DLD1 (cell line): ENCODE results near the gene CAMTA1.

ENCODE experiments used
- in situ Hi-C: cut with HindIII; loops from 2 replicates; pipeline ENCODE4 v1.10.0; 2017; ENCODE audit warnings: low sequenced_read_pairs

The CAMTA1 gene

GRCh38 chr1:7629465-7630195 is 844.4 kb downstream of the CAMTA1 start:
- in situ Hi-C loops = no loop called here

- in situ Hi-C loops = no loop called here
These were observed 845.1 kb downstream of the CAMTA1 start for GRCh38 chr1:7630378-7630777.

- in situ Hi-C loops = no loop called here
These were observed 846.9 kb downstream of the CAMTA1 start for GRCh38 chr1:7632176-7632575.

GRCh38 chr1:7632681-7633080 is 847.4 kb downstream of the CAMTA1 start:
- in situ Hi-C loops = no loop called here

DNA sequence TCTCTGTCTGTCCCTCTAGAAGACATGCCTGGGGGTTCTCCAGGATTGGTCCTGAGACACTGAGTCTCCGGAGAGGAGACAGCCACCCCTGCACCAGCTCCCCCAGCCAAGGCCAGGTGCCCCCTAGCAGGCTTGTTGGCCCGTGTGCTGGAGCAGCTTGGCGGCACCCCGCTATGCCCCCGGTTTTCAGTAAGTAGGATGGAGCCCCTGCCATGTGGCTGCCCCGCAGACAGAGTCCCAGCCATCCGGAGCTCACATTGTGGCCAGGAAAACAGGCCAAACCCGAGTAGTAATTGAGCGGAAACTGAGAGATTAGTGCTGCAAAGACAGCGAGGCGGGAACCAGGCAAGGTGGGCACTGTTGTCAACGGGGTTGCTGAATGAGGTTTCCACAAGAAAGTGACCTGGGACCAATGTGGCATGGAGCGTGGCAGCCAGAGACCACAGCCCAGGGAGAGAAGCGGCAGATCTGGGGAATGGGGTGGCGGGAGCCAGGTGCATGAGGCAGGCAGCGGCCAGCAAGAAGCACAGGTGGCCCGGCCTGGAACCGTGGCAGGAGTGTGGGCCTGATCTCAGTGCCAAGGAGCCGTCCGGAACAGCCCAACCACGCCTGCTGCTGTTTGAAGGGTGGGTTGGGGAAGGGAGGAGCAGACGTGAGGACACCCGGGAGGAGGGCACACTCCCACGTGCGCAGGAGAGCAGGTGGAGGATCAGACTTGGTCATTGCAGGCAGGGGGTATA is 848.4 kb downstream of the CAMTA1 start:
- in situ Hi-C loops = no loop called here

DNA sequence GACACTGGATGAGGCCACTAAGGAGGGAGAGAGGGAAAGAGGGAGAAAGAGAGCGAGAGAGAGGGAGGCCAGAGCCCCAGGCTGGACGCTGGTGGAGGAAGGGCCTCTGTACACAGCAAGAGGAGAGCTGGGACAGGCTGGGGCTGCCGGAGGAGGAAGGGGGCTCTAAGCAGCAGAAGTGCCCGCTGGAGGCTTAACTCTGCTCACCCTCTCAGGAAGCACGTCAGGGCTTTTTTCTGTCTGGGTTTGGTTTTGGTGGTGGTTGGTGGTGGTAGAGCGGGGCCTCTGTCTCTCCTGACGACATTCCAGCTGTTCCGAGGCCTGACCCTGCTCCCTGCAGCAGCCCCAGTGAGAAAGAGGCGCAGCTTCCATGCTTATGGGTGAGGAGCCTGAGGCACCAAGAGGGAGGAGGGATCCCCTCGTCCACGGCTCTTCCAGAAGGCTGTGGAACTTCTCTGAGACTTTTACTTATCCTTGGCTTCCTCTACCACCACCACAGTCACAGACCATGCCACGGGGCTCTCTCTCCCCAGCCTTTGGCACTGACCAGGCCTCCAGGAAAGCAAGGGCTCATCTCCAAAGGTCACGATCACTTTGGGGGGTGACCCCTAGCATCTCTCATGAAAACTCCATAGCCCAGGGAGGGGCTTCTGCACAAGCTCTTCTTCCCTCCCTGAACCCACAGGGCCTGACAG is 849.4 kb downstream of the CAMTA1 start:
- in situ Hi-C loops = no loop called here

GRCh38 chr1:7636795-7637526 is 851.7 kb downstream of the CAMTA1 start:
- in situ Hi-C loops = no loop called here

DNA sequence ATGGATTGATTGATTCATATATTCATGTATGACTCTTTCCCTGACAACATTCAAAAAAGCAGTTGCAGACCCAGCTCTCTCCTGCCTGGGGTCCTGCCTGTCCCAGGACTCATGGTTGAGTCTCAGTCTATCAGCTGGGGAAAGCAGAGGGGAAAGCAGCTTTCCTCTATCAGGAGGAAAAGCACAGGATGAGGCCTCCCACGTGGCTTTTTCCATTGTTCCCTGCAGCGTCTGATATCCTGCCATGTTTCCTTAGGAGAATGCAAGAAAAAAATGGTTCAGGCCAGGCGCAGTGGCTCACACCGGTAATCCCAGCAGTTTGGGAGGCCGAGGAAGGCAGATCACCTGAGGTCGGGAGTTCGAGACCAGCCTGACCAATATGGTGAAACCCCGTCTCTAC is 852.8 kb downstream of the CAMTA1 start:
- in situ Hi-C loops = no loop called here

- in situ Hi-C loops = no loop called here
These were observed 854.3 kb downstream of the CAMTA1 start for GRCh38 chr1:7639435-7640131.

- in situ Hi-C loops = no loop called here
These were observed 855.1 kb downstream of the CAMTA1 start for GRCh38 chr1:7640350-7640749.

- in situ Hi-C loops = no loop called here
These were observed 855.8 kb downstream of the CAMTA1 start for GRCh38 chr1:7640920-7641585.

GRCh38 chr1:7641587-7642417 is 856.5 kb downstream of the CAMTA1 start:
- in situ Hi-C loops = no loop called here

- in situ Hi-C loops = no loop called here
These were observed 857.1 kb downstream of the CAMTA1 start for GRCh38 chr1:7642418-7642704.

DNA sequence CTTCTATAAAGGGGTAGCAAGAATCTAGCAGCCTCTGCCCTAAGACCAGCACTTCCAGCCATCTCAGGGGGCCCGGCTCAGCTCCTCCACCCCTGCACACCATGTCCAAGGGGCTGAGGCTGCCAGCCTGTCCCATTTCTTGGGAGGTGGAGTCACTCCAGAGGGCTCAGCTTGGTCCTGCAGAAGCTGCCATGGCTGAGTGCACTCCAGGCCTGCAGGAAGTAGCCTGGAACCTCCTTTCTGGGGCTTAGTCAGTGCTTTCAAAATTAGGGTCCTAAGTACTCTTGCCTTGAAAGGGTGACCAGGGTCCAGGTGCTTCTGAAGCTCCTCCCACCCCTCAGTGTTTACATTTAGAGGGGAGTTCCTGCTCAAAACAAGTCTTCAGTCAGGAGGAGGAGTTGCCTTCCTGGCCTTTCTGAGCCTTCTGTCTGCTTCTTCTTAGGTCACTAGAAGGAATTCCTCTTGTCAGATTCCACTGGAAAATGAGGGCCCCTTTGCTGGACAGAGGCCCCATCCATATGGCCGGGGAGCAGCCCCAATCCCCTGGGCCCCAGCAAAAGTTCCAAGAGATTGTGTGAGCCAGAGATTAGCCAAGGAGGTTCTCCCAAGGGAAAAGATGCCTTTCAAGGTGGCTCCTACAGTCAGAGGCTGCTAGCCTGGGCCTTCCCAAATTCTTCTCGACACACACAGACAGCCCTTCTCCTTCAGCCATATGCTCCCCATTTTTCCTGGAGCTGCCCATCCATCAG is 857.7 kb downstream of the CAMTA1 start:
- in situ Hi-C loops = no loop called here

GRCh38 chr1:7643530-7643929 is 858.3 kb downstream of the CAMTA1 start:
- in situ Hi-C loops = no loop called here

DNA sequence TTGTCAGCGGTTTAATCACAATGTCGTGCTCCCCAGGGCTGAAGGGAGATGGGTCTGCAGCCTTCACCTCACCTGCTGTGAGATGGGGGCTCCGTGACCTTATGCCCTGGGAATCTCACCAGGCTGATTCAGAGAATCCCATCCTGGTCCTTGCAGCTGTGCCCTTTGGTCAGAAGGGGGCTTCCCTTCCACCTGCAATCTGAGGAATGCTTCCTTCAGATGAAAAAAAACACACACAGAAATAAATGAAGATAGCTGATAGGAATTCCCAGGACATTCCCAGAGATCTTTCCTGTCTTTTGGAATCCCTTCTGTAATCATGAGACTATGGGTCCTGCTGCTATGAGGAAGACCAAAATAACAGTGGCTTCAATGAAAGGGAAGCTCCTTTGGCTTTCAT is 858.8 kb downstream of the CAMTA1 start:
- in situ Hi-C loops = no loop called here

- in situ Hi-C loops = no loop called here
These were observed 859.9 kb downstream of the CAMTA1 start for GRCh38 chr1:7644961-7645750.

GRCh38 chr1:7645751-7646048 is 860.4 kb downstream of the CAMTA1 start:
- in situ Hi-C loops = no loop called here
